Body of pancreas (tissue), 4 donors: ENCODE measurements around the gene SOD2. TPM values are rescaled to one million over a fixed set of nuclear protein-coding genes. Genes with fewer than 3 reads are reported as not detected.
"Not testable (repeated sequence)": the region's sequence is repeated elsewhere in the genome, so short reads cannot be mapped to it uniquely, and the experiment has no call there.

Experiments
- ATAC-seq: fragments of 150-250 bp; one replicate; pipeline ENCODE4 v1.9.1; 2016
- DNase-seq, 4 donors: peaks; one replicate each; pipeline ENCODE4 v3.0.0-alpha.2; 2019
- H3K27ac ChIP-seq, 4 donors: fragments of 200-600 bp; sonication (generic); 1 replicate in 3 of 4; 2 replicates in 1 of 4; pipeline versions ENCODE4 v1.5.1 to v1.6.1; 2016 to 2019; ENCODE audit warnings: mild to moderate bottlenecking in 1 of 4, mixed read lengths in 1 of 4, moderate library complexity in 1 of 4
- H3K27me3 ChIP-seq, 2 donors: fragments of 200-600 bp; sonication (generic); one replicate each; pipeline ENCODE4 v1.6.0; 2016; ENCODE audit warnings: mild to moderate bottlenecking in 1 of 2
- H3K36me3 ChIP-seq, 2 donors: fragments of 200-600 bp; sonication (generic); replicated peaks in 1 of 2; 2 replicates each; pipeline ENCODE4 v1.5.1; 2016; ENCODE audit warnings: low read depth in 2 of 2; ENCODE audit not compliant: insufficient read depth in 1 of 2
- H3K4me1 ChIP-seq: fragments of 200-600 bp; sonication (generic); one replicate; pipeline ENCODE4 v1.6.0; 2016
- H3K4me3 ChIP-seq, 2 donors: fragments of 200-600 bp; sonication (generic); 1 replicate in 1 of 2; 2 replicates in 1 of 2; pipeline ENCODE4 v1.5.1; 2016 to 2019
- H3K9me3 ChIP-seq, 3 donors: fragments of 200-600 bp; sonication (generic); 1 replicate in 2 of 3; 2 replicates in 1 of 3; pipeline ENCODE4 v1.5.1; 2016
- POLR2A ChIP-seq, 3 donors: fragments of 450-650 bp; IDR thresholded peaks; one replicate each; pipeline ENCODE4 v1.6.1; 2016; ENCODE audit warnings: antibody characterized with exemption in 3 of 3, mild to moderate bottlenecking in 2 of 3
- WGBS, 2 donors: methylation state at CpG; one replicate each; pipeline ENCODE4 v1.1.5; 2017; 5-methylcytosine and 5-hydroxymethylcytosine counted together
- intact Hi-C: fragments of 100-400 bp; cut with DNase I; formaldehyde crosslinking; loops from one replicate; pipeline ENCODE4 v1.15.1; 2023
- total RNA-seq, 2 donors: library from RNA; depleted of rRNA; stranded (reverse); fragments of >200 nt; gene quantifications; one replicate each; pipeline ENCODE4 v1.1.0, GENCODE V29; 2016
- TF ChIP-seq, protein P1 (sequence below), 7 experiments: fragments of 450-650 bp in 4 of 7; fragments of 200-600 bp in 3 of 7; sonication (generic) in 3 of 7; IDR thresholded peaks; one replicate each; pipeline ENCODE4 v1.5.1; 2016 to 2019; ENCODE audit warnings: antibody characterized with exemption in 7 of 7

Gene SOD2
- total RNA-seq, 2 donors from 2014 or later = 70.5 to 171 TPM

DNA sequence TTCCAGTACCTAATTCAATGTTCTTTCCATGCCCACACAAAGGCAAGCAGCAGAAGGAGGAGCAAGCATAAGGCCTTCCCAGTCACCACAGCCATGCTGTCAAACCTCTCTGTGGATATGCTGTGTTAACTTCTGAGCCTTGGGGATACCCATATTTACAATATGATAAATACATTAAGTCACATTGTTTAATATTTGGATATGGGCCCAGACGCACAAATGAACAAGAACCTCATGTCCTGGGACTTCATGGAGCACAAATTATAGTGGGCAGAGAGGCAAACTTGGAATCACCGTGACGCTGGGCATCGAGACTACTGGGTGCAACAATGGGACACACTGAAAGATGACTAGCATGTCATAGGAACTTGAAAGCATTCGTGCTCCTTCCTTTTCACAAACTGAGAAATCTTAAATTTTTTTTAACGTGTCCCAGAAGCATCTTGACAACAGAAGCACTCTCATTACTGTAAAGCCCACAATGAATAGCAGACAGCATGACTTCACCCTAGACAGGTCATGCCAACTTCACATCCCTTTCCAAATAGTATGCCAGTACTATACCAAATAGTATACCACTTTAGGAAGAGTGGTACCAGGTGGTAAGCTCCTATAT is 16.0 kb downstream of the SOD2 start:
- ATAC-seq (peak; percentile 27), DNase-seq (no peak)
- intact Hi-C loops = no loop called here
- Histone ChIP-seq H3K27ac (no peak overlapping the region), H3K4me1 (peaks cover 15% of the 10 kb centered on the region), H3K27me3 (no peaks in the 10 kb centered on the region), H3K4me3 (no peak overlapping the region), H3K36me3 (peaks cover 0 to 18% of the 10 kb centered on the region in 2 donors), H3K9me3 (no peaks in the 10 kb centered on the region)
- peak in 1 of 3 donors; percentile 21 for TF ChIP-seq POLR2A (IDR thresholded peaks at IDR 0.05)
- TF ChIP-seq, protein P1, sequence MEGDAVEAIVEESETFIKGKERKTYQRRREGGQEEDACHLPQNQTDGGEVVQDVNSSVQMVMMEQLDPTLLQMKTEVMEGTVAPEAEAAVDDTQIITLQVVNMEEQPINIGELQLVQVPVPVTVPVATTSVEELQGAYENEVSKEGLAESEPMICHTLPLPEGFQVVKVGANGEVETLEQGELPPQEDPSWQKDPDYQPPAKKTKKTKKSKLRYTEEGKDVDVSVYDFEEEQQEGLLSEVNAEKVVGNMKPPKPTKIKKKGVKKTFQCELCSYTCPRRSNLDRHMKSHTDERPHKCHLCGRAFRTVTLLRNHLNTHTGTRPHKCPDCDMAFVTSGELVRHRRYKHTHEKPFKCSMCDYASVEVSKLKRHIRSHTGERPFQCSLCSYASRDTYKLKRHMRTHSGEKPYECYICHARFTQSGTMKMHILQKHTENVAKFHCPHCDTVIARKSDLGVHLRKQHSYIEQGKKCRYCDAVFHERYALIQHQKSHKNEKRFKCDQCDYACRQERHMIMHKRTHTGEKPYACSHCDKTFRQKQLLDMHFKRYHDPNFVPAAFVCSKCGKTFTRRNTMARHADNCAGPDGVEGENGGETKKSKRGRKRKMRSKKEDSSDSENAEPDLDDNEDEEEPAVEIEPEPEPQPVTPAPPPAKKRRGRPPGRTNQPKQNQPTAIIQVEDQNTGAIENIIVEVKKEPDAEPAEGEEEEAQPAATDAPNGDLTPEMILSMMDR (IDR thresholded peaks at IDR 0.05) = no peak
- 75 to 86% methylated on average over 6 of the region's 6 CpGs for WGBS, 2 donors

DNA sequence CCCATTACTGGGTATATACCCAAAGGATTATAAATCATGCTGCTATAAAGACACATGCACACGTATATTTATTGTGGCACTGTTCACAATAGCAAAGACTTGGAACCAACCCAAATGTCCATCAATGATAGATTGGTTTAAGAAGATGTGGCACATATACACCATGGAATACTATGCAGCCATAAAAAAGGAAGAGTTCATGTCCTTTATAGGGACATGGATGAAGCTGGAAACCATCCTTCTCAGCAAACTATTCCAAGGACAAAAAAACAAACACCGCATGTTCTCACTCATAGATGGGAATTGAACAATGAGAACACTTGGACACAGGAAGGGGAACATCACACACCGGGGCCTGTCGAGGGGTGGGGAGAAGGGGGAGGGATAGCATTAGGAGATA is 16.8 kb downstream of the SOD2 start:
- WGBS, 2 donors = 92 to 97% methylated on average over 4 of the region's 4 CpGs
- H3K27ac ChIP-seq, H3K27me3 ChIP-seq, DNase-seq, H3K4me3 ChIP-seq, ATAC-seq, H3K9me3 ChIP-seq, intact Hi-C loops: not testable (repeated sequence)
- Histone ChIP-seq H3K36me3 (peaks cover 0 to 14% of the 10 kb centered on the region in 2 donors), H3K4me1 (peaks cover 11% of the 10 kb centered on the region)

DNA sequence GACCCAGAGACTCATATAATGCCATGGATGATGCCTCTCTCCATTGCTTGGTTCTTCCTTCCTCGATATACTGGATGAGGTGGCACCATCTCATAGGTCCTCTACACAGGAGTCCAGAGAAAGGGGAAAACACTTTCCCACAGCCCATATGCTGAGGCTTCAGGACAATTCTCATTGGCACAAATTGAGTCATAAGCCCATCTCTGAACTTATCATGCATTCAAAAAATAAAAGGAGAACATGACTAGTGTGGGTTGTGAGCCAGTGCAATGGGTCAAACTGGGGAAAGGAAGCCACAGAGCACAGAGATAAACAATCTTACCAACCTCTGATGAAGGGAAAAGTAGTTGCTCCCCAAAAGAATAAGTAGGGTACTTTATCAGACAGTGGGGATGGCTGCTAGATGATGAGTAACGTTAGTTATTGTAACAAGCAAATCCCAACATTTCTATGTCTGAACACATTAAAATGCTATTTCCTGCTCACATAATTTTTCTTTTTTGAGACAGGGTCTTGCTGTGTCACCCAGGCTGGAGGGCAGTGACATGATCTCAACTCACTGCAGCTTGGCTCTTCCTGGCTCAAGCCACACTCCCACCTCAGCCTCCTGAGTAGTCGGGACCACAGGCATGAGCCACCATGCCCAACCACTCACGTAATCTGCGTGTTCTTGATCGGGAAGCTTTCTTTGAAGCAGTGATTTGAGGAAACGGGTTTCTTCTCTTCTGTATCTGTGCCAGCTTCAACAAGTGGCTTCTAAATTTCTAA is 27.0 kb downstream of the SOD2 start:
- ATAC-seq (no peak), DNase-seq (no peak)
- no peak overlapping the region for H3K4me3 ChIP-seq
- intact Hi-C loops = no loop called here
- no peak overlapping the region for H3K27ac ChIP-seq
- H3K36me3 ChIP-seq = peaks cover 0 to 4% of the 10 kb centered on the region in 2 donors
- TF ChIP-seq POLR2A (IDR thresholded peaks at IDR 0.05) = no peak
- TF ChIP-seq, protein P1 (IDR thresholded peaks at IDR 0.05) = no peak
- WGBS, 2 donors = 89 to 95% methylated on average over 7 of the region's 7 CpGs
- no peaks in the 10 kb centered on the region for H3K27me3 ChIP-seq
- H3K4me1 ChIP-seq = no peaks in the 10 kb centered on the region
- H3K9me3 ChIP-seq = no peaks in the 10 kb centered on the region

DNA sequence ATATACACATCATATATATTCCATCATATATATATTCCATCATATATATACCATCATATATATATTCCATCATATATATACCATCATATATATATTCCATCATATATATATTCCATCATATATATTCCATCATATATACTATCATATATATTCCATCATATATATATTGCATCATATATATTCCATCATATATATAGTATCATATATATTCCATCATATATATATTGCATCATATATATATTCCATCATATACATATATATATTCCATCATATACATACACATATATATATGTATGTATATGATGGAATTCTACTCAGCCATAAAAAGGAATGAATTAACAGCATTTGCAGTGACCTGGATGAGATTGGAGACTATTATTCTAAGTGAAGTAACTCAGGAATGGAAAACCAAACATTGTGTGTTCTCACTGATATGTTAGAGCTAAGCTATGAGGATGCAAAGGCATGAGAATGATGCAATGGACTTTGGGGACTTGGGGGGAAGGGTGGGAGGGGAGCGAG is 29.6 kb downstream of the SOD2 start:
- H3K4me3 ChIP-seq, DNase-seq, intact Hi-C loops, H3K9me3 ChIP-seq, H3K4me1 ChIP-seq, H3K36me3 ChIP-seq, H3K27me3 ChIP-seq, H3K27ac ChIP-seq, ATAC-seq: not testable (repeated sequence)
- WGBS, 2 donors = 81 to 94% methylated on average over 1 of the region's 1 CpG

DNA sequence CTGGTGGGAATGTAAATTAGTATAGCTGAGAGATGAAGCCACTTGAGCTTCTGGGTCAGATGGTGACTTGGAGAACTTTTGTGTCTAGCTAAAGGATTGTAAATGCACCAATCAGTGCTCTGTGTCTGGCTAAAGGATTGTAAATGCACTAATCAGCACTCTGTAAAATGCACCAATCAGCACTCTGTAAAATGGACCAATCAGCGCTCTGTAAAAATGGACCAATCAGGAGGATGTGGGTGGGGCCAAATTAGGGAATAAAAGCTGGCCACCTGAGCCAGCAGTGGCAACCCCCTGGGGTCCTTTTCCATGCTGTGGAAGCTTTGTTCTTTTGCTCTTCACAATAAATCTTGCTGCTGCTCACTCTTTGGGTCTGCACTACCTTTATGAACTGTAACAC is 31.1 kb downstream of the SOD2 start:
- H3K27me3 ChIP-seq, H3K4me1 ChIP-seq, H3K36me3 ChIP-seq, H3K27ac ChIP-seq, H3K9me3 ChIP-seq, DNase-seq, ATAC-seq, intact Hi-C loops, H3K4me3 ChIP-seq: not testable (repeated sequence)
- 93 to 100% methylated on average over 1 of the region's 1 CpG for WGBS, 2 donors

DNA sequence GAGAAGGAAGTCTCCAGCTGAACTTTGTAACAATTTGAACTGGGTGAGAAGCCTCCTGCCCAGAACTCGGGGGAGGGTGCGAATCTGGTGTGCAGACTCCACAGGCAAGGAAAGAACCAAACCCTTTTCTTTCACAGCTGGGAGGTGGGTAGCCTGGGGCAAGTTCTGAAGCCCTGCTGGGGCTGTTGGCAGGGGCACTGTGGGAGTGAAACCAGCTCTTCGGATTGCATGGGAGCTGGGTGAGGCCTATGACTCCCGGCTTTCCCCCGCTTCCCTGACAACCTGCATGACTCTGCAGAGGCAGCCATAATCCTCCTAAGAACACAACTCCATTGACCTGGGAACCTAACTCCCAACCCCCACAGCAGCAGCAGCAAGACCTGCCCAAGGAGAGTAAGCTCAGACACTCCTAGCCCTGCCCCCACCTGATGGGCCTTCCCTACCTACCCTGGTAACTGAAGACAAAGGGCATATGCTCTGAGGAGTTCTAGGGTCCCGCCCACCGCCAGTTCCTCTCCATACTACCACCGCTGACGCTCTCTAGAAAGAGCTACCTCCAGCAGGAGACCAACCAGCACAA is 37.5 kb downstream of the SOD2 start:
- H3K9me3 ChIP-seq = no peaks in the 10 kb centered on the region
- no peak for TF ChIP-seq POLR2A (IDR thresholded peaks at IDR 0.05)
- TF ChIP-seq, protein P1 (IDR thresholded peaks at IDR 0.05) = no peak
- no peak overlapping the region for H3K4me3 ChIP-seq
- ATAC-seq (no peak), DNase-seq (no peak)
- intact Hi-C loops = loop anchor here (10.0 kb wide), 1 partner anchor 481 kb away; no protein-coding TSS in a partner anchor
- 90 to 92% methylated on average over 9 of the region's 9 CpGs for WGBS, 2 donors
- H3K4me1 ChIP-seq = no peaks in the 10 kb centered on the region
- no peak overlapping the region for H3K27ac ChIP-seq
- H3K27me3 ChIP-seq = no peaks in the 10 kb centered on the region
- H3K36me3 ChIP-seq = no peaks in the 10 kb centered on the region
